Subcutaneous adipose tissue (tissue), 4 donors: ENCODE measurements around the gene TRIP12. TPM values are rescaled to one million over a fixed set of nuclear protein-coding genes. Genes with fewer than 3 reads are reported as not detected.

Experiments
- total RNA-seq, 4 donors: library from RNA; depleted of rRNA; stranded (reverse); fragments of >200 nt; gene quantifications; one replicate each; pipeline ENCODE4 v1.1.0, GENCODE V29; 2016
- TF ChIP-seq, protein P1 (sequence below): fragments of 450-650 bp; IDR thresholded peaks from one replicate; pipeline ENCODE4 v1.5.1; 2016; ENCODE audit warnings: low read depth, mild to moderate bottlenecking, control low read depth, antibody characterized with exemption, moderate library complexity

TRIP12 gene
- total RNA-seq, 4 donors from 2014 or later: 202 to 249 (median 216) TPM

DNA sequence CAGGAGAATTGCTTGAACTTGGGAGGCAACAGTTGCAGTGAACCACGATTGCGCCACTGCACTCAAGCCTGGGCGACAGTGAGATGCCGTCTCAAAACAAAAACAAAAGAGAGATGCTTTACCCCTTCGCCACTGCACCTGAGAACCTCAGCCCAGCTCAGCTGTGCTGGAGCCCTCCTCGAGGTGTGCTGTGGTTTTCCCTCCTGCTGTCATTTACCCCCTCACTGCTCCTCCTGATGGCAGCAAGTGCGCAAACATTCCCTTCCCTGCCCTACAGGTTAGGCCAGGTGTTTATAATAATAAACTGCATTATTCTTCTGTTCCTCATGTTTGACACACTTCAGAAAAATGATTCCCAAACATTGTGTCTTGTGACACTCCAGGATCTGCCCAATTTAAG is 8.8 kb upstream of the TRIP12 start:
- TF ChIP-seq, protein P1, sequence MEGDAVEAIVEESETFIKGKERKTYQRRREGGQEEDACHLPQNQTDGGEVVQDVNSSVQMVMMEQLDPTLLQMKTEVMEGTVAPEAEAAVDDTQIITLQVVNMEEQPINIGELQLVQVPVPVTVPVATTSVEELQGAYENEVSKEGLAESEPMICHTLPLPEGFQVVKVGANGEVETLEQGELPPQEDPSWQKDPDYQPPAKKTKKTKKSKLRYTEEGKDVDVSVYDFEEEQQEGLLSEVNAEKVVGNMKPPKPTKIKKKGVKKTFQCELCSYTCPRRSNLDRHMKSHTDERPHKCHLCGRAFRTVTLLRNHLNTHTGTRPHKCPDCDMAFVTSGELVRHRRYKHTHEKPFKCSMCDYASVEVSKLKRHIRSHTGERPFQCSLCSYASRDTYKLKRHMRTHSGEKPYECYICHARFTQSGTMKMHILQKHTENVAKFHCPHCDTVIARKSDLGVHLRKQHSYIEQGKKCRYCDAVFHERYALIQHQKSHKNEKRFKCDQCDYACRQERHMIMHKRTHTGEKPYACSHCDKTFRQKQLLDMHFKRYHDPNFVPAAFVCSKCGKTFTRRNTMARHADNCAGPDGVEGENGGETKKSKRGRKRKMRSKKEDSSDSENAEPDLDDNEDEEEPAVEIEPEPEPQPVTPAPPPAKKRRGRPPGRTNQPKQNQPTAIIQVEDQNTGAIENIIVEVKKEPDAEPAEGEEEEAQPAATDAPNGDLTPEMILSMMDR: no peak

DNA sequence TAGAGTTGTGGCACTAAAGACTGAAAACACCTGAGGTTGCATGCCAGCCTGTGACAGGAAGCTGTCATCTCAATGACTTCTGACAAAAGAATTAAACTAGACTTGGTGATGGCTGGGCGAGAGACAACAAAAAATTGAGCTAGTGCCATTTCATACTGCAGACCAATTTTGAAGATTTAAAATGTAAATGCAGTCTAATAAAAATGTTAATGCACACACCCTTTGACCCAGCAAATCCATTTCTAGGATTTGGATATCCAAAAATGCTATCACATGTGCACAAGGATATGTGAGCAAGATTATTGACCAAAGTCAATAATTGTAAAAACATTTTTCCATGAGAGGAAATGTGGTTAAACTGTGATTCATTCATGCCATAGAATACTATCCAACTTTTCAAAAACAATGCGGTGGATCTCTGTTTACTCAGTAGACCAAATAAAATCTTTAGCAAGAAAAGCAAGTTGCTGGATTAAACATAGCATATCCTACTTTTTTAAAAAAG is 6.1 kb upstream of the TRIP12 start:
- TF ChIP-seq, protein P1: no peak

DNA sequence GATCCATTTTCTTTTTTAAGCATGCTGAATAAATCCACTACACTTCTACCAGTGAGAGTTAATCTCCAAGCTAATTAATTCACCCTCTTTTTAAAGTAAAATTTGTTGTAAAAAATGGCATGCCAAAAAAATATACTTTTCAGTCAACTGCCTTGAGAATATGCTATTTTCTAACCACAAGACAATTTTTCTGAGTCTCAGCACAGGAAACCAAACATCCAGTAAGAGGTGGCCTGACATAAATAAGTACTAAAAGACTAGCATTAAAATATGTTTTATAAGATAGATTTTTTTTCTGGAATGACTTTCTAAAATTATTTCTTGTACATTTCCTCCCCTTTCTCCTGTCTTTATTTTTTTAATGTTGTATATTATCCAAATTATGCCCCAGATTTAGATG is 3.4 kb upstream of the TRIP12 start:
- TF ChIP-seq, protein P1: no peak

DNA sequence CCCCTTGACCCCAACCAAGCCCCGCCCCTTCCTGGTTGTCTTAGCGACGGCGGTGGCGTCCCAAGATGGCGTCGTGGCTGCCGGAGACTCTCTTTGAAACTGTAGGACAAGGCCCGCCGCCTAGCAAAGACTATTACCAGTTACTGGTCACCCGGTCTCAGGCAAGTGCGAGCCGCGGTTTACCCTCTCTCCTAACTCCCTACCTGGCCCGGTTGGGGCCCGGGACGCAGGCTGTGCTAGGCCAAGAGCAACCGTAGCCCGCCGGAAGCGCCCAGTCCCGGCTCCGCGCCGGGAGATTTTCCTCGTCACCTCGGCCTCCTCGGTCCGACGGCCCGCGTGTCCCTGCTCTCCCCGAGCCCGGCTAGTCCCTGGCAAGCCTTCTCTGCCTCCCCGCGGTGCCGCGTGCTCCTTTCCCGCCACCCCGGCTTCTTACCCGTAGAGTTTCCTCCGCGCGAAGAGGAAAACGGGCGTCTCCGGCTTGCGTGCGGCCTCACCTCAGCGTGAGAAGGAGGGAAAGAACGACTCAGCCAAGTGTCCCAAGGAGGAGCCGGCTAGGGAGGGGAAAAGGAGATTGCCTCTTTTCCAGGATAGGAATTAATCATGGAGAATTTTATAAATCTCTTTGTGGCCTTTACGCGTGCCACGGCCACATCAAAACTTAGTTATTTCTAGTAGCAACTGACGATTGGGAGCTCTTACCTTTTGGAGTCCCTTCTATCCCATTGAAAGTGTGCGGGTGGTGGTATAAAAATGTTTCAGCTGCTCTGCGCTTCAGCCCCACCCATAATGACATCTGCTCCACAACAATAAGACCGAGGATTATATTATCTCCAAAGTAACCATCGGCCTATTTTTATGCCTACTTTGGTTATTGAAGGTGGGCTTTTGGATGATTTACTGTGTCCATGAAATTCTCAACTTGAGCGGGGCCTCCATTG is 909 bp upstream of the TRIP12 start, which contains the start of gene FBXO36:
TSS of gene FBXO36 (plus strand) at position 55 of the 938 bp plus-strand sequence. CDS start at position 66, 11 bp downstream.
- TF ChIP-seq, protein P1: no peak

DNA sequence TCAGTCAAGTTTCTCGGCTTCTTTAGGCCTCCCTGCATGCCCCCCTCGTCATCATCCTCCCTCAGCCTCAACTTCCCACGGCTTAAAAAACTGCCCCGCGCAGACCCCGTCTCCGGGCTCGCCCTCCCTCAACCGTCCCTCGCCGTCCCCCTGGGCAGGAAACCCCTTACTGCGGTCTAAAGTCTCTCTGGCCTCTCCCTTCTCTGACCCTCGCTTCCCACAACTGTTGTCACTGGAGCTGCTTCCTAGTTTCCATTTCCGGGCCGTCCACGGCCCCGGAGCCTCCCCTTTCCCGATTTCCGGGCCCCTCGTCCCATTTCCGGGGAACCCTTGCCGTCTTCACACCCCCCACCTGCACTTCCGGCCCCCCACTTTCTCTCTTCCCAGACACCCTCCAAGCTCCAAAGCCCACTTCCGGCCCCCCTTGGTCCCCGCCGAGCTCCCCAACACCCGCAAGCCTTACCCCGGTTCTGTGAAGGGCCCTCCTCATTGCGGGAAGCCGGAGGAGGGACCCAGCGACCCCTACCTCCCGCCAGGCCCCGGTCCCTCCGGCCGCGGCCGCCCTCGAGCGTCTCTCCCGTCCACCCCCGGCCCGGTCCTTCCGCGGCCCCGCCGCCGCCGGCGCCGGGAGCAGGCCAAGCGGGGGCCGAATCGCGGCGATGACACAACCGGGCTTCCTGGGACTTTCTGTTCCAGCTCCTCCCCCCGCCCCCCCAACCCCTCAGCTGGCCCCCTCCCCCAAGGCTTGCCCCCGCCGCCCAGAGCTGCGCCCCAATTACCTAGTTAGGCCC is 513 bp downstream of the TRIP12 start:
- TF ChIP-seq, protein P1: no peak

DNA sequence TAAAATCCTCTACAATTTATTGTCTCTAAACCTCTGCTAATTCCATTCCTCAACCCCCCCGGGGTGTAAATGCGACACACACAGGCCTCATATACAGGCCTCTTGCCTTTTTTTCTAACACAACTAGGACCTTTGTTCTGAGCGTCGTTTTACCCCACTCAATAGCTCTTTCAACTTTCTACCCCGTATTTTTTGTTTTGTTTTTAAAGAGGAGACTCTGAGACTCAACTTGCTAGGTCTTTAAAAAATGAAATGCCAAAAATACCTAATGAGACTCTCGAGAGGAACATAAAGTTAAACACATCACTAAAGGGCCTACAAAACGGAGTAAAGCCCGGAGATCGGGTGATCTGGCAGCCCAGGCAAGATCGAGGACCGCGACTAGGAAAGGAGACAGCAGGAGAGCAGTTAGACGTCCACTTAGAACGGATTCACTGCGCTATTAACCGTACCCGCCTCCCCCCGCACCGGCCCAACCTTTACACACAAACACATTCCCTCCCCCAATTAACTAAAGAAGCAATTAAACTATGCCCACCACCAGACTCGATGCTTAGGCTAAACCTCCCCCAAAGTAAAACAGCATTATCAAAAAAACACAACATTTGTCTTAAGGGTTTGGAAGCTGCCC is 1.7 kb downstream of the TRIP12 start:
- TF ChIP-seq, protein P1: no peak
